MCF 10A (cell line): Measurements from ENCODE around the gene PDE1C. TPM values are rescaled to one million over a fixed set of nuclear protein-coding genes. Genes with fewer than 3 reads are reported as not detected.

Experiments used
- BruUV-seq: library from RNA; stranded (reverse); fragments of 400-500 nt; replicated peaks from 2 replicates; lab custom pipeline; 2021; lab: Mats Ljungman, UMichigan
- CTCF ChIA-PET: fragments of 300-600 bp; sonication (Branson Sonifier 250); formaldehyde crosslinking; extraction: SDS; loops from one replicate; lab custom pipeline; 2021; ENCODE audit warnings: antibody characterized with exemption, inconsistent platforms; lab: Yijun Ruan, JAX
- POLR2A ChIA-PET: fragments of 300-600, 350-650 bp; sonication (Branson Sonifier 250); formaldehyde crosslinking; extraction: SDS; loops from one replicate; lab custom pipeline; 2020; ENCODE audit warnings: antibody characterized with exemption, inconsistent platforms; lab: Yijun Ruan, JAX
- DNase-seq: peaks from one replicate; pipeline ENCODE4 v3.0.0-alpha.2; 2018; ENCODE audit not compliant: unreplicated experiment
- H3K27ac Mint-ChIP-seq: one replicate; pipeline ENCODE4 v1.8.0; 2022; ENCODE audit warnings: mild to moderate bottlenecking, low read depth, mixed read lengths; ENCODE audit not compliant: unreplicated experiment
- H3K27me3 Mint-ChIP-seq: one replicate; pipeline ENCODE4 v1.8.0; 2022; ENCODE audit warnings: mixed read lengths; ENCODE audit not compliant: insufficient read depth, unreplicated experiment
- H3K36me3 Mint-ChIP-seq: one replicate; pipeline ENCODE4 v1.8.0; 2022; ENCODE audit warnings: mild to moderate bottlenecking, moderate library complexity, mixed read lengths; ENCODE audit not compliant: insufficient read depth, unreplicated experiment
- H3K4me1 Mint-ChIP-seq: one replicate; pipeline ENCODE4 v1.8.0; 2022; ENCODE audit warnings: mixed read lengths; ENCODE audit not compliant: insufficient read depth, unreplicated experiment
- H3K4me3 Mint-ChIP-seq: one replicate; pipeline ENCODE4 v1.8.0; 2022; ENCODE audit warnings: mild to moderate bottlenecking, moderate library complexity, mixed read lengths; ENCODE audit not compliant: unreplicated experiment
- H3K9me3 Mint-ChIP-seq: one replicate; pipeline ENCODE4 v1.8.0; 2022; ENCODE audit warnings: mixed read lengths; ENCODE audit not compliant: unreplicated experiment
- CTCF ChIP-seq: fragments of 200-600 bp; IDR thresholded peaks from one replicate; pipeline ENCODE4 v1.8.0; 2022; ENCODE audit warnings: antibody characterized with exemption, mild to moderate bottlenecking; ENCODE audit not compliant: unreplicated experiment
- intact Hi-C: fragments of 100-400 bp; cut with micrococcal nuclease; formaldehyde crosslinking; loops from 2 replicates; pipeline ENCODE4 v1.14.1; 2022
- total RNA-seq: library from RNA; stranded (reverse); gene quantifications from 2 replicates; pipeline ENCODE4 v1.2.3, GENCODE V29; 2022

Gene PDE1C
- total RNA-seq, 1 experiment from 2014 or later = 0.14 TPM

- Mint-ChIP-seq H3K4me1 (peaks cover 5% of the 10 kb centered on the region), H3K27me3 (no peaks in the 10 kb centered on the region), H3K9me3 (no peaks in the 10 kb centered on the region), H3K4me3 (no peak overlapping the region), H3K27ac (no peak overlapping the region), H3K36me3 (no peaks in the 10 kb centered on the region)
- CTCF ChIA-PET = interaction anchor here (0.5 kb wide), 1 partner anchor 161 kb away, joined by 3 read pairs; no protein-coding TSS in a partner anchor
- POLR2A ChIA-PET = no interaction called here
- intact Hi-C loops = no loop called here
- no peak for DNase-seq
- no TSS peak for BruUV-seq
- no peak for TF ChIP-seq CTCF
These were observed 19.1 kb downstream of the PDE1C start for GRCh38 chr7:32051128-32051527.

GRCh38 chr7:32049599-32049998, 20.6 kb downstream of the PDE1C start:
- CTCF ChIA-PET = interaction anchor here (0.7 kb wide), 1 partner anchor 295 kb away, joined by 3 read pairs; no protein-coding TSS in a partner anchor

GRCh38 chr7:32048970-32049491, 21.2 kb downstream of the PDE1C start:
- no peaks in the 10 kb centered on the region for H3K36me3 Mint-ChIP-seq
- DNase-seq = no peak
- intact Hi-C loops = loop anchor here (10.0 kb wide), 1 partner anchor 304 kb away; no protein-coding TSS in a partner anchor
- no peaks in the 10 kb centered on the region for H3K9me3 Mint-ChIP-seq
- H3K27ac Mint-ChIP-seq = no peak overlapping the region
- no TSS peak for BruUV-seq
- no peak for TF ChIP-seq CTCF
- H3K4me3 Mint-ChIP-seq = no peak overlapping the region
- no peaks in the 10 kb centered on the region for H3K27me3 Mint-ChIP-seq
- CTCF ChIA-PET = no interaction called here
- H3K4me1 Mint-ChIP-seq = peaks cover 5% of the 10 kb centered on the region
- POLR2A ChIA-PET = no interaction called here

More at GRCh38 chr7:32049599-32049998, 20.6 kb downstream of the PDE1C start:
- POLR2A ChIA-PET = no interaction called here
- H3K27me3 Mint-ChIP-seq = no peaks in the 10 kb centered on the region
- no peak overlapping the region for H3K4me3 Mint-ChIP-seq
- peaks cover 5% of the 10 kb centered on the region for H3K4me1 Mint-ChIP-seq
- H3K9me3 Mint-ChIP-seq = no peaks in the 10 kb centered on the region
- DNase-seq = no peak
- H3K27ac Mint-ChIP-seq = no peak overlapping the region
- no peak for TF ChIP-seq CTCF
- intact Hi-C loops = loop anchor here (10.0 kb wide), 1 partner anchor 305 kb away; no protein-coding TSS in a partner anchor
- no TSS peak for BruUV-seq
- H3K36me3 Mint-ChIP-seq = no peaks in the 10 kb centered on the region

GRCh38 chr7:32047801-32048200, 22.4 kb downstream of the PDE1C start:
- Mint-ChIP-seq H3K27me3 (no peaks in the 10 kb centered on the region), H3K4me3 (no peak overlapping the region), H3K36me3 (no peaks in the 10 kb centered on the region), H3K27ac (no peak overlapping the region), H3K9me3 (no peaks in the 10 kb centered on the region), H3K4me1 (peaks cover 5% of the 10 kb centered on the region)
- intact Hi-C loops = loop anchor here (10.0 kb wide), 1 partner anchor 303 kb away; no protein-coding TSS in a partner anchor
- ChIA-PET CTCF (no interaction called here), POLR2A (no interaction called here)
- no peak for DNase-seq
- no TSS peak for BruUV-seq
- TF ChIP-seq CTCF = no peak
